Muscle of leg (tissue), 11 donors: ENCODE results near the gene C20orf173. TPM values are rescaled to one million over a fixed set of nuclear protein-coding genes. Genes with fewer than 3 reads are reported as not detected.
A peak's percentile ranks its signal among the peaks of the same experiment; 100 is the strongest.

Source experiments
- DNase-seq: peaks from one replicate; pipeline ENCODE4 v3.0.0; 2013
- H3K27ac ChIP-seq: one replicate; pipeline ENCODE4 v1.5.1; 2013; ENCODE audit warnings: mild to moderate bottlenecking, low read length, control low read depth
- H3K27me3 ChIP-seq: one replicate; pipeline ENCODE4 v1.6.1; 2013; ENCODE audit warnings: low read length; ENCODE audit not compliant: control insufficient read depth, insufficient read depth
- H3K36me3 ChIP-seq: one replicate; pipeline ENCODE4 v1.6.1; 2013; ENCODE audit warnings: low read length; ENCODE audit not compliant: control insufficient read depth, insufficient read depth
- H3K4me1 ChIP-seq: one replicate; pipeline ENCODE4 v1.6.1; 2013; ENCODE audit warnings: low read length; ENCODE audit not compliant: control insufficient read depth, insufficient read depth
- H3K4me3 ChIP-seq: one replicate; pipeline ENCODE4 v1.5.1; 2013; ENCODE audit warnings: low read length, control low read depth
- H3K9me3 ChIP-seq: replicated peaks from 2 replicates; pipeline ENCODE4 v1.6.1; 2013; ENCODE audit warnings: low read depth, low read length; ENCODE audit not compliant: control insufficient read depth
- WGBS: methylation state at CpG from one replicate; pipeline ENCODE4 v1.1.5; 2013; ENCODE audit warnings: missing lambda C conversion rate; ENCODE audit not compliant: insufficient coverage; 5-methylcytosine and 5-hydroxymethylcytosine counted together
- polyA plus RNA-seq, 8 donors: library from polyadenylated mRNA; unstranded; fragments of 120-200 nt; gene quantifications; one replicate each; pipeline versions ENCODE4 v1.2.1 to v1.2.3, GENCODE V29; 2013; ENCODE audit warnings: inconsistent platforms in 1 of 8, low replicate concordance in 1 of 8; ENCODE audit not compliant: insufficient read length in 8 of 8, insufficient read depth in 1 of 8
- total RNA-seq: library from RNA; stranded (reverse); fragments of 120-200 nt; gene quantifications from one replicate; pipeline ENCODE4 v1.2.4, GENCODE V29; 2013

Gene C20orf173
- total and polyA plus RNA-seq, 9 donors, result not detected

DNA sequence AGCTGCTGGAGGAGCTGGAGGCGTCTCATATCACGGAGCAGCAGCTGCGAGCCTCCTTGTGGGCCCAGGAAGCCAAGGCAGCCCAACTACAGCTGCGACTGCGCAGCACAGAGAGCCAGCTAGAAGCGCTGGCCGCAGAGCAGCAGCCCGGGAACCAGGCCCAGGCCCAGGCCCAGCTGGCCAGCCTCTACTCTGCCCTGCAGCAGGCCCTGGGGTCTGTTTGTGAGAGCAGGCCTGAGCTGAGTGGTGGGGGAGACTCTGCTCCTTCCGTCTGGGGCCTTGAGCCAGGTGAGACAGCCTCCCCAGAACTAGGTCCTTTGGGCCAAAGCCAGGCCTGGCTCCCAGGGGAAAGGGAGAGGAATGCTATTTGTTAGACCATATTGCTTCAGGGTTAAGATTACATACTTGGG, 31.7 kb downstream of the C20orf173 start:
- peak overlapping the region; percentile 91 for H3K27ac ChIP-seq

DNA sequence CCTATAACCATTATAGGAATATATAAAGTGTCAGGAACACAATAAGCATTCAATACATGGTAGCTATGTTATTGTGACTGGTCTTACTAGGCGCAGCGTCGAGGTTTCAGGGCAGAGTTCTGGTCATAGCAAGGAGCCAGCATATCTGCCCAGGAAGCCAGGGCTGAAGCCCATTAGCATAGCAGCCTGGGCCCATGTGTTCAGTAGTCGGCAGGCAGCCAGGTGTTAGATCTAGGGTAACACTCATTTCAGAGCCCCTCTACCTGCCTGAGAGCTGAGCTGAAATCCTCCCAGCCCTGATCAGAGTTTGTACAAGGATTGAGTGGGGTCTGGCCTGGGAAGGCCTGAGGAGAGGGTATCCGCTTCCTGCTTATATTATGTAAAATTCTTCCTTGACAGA, 32.1 kb downstream of the C20orf173 start:
- peaks cover 85% of the 10 kb centered on the region for H3K36me3 ChIP-seq
- no peaks in the 10 kb centered on the region for H3K9me3 ChIP-seq
- H3K4me3 ChIP-seq, result no peak overlapping the region
- H3K4me1 ChIP-seq, result peaks cover 28% of the 10 kb centered on the region
- no peaks in the 10 kb centered on the region for H3K27me3 ChIP-seq
- H3K27ac ChIP-seq, result peak overlapping the region; percentile 91
- WGBS, result 91% methylated on average over 4 of the region's 5 CpGs
- DNase-seq, result no peak

More for the DNA sequence above, 31.7 kb downstream of the C20orf173 start:
- H3K9me3 ChIP-seq, result no peaks in the 10 kb centered on the region
- H3K4me3 ChIP-seq, result no peak overlapping the region
- H3K36me3 ChIP-seq, result peaks cover 89% of the 10 kb centered on the region
- 28% methylated on average over 9 of the region's 9 CpGs for WGBS
- H3K4me1 ChIP-seq, result peaks cover 28% of the 10 kb centered on the region
- DNase-seq, result peak; percentile 97
- H3K27me3 ChIP-seq, result no peaks in the 10 kb centered on the region

DNA sequence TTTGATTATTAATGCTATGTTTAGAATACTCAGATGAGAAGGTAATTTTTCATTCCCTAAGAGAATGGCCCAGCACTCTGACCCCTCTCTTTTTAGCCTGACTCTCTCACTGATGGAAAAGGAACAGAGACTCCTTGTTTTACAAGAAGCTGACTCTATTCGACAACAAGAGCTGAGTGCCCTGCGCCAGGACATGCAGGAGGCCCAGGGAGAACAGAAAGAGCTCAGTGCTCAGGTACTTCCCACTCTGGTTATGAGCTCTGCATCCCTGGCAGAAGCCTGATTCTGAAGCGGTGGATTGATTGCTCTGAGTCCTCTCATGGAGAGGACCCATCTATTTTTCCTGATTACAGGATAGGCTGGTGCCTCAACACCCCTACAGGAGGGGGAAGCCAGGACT, 33.0 kb downstream of the C20orf173 start:
- Histone ChIP-seq H3K4me1 (peaks cover 28% of the 10 kb centered on the region), H3K4me3 (no peak overlapping the region), H3K9me3 (no peaks in the 10 kb centered on the region), H3K27ac (peak overlapping the region; percentile 91), H3K27me3 (no peaks in the 10 kb centered on the region), H3K36me3 (peaks cover 80% of the 10 kb centered on the region)
- whole genome bisulfite sequencing, result 60% methylated on average over 1 of the region's 3 CpGs
- no peak for DNase-seq

DNA sequence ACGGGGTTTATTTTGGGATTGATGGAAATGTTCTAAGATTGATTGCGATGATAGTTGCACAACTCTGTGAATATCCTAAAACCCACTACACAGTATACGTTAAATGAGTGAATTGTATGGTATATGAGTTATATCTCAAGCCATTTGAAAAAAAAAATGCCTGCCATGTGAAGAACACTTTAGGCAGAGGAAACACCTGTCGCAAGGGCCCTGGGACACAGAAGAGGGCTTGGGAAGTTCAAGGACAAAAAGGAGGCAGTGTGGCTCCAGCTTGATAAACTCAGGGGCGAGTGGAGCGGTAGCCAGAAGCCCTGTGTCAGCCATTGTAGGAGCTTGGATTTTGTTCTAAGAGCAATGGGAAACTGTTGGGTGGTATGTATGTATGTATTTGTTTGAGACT, 37.1 kb downstream of the C20orf173 start:
- Histone ChIP-seq H3K27ac (no peak overlapping the region), H3K27me3 (no peaks in the 10 kb centered on the region), H3K4me3 (no peak overlapping the region), H3K9me3 (no peaks in the 10 kb centered on the region), H3K36me3 (peaks cover 66% of the 10 kb centered on the region), H3K4me1 (peaks cover 14% of the 10 kb centered on the region)
- DNase-seq, result no peak
- WGBS, result 92% methylated on average over 3 of the region's 6 CpGs

DNA sequence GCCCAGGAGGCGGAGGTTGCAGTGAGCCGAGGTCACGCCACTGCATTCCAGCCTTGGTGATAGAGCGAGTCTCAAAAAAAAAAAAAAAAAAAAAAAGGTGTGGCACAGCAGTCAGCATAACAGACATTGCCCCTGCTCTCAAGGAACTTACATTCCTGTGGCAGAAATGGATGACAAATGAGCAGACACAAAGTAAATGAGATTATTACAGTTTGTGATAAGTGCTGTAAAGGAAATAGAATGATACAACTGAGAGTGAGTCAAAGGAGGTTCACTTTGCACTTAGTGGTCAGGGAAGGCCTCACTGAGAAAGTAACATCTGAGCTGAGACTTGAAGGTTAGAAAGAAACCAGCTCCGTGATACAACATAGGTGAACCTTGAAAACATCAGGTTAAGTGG, 37.6 kb downstream of the C20orf173 start:
- H3K4me3 ChIP-seq, result no peak overlapping the region
- H3K4me1 ChIP-seq, result peaks cover 8% of the 10 kb centered on the region
- H3K27me3 ChIP-seq, result no peaks in the 10 kb centered on the region
- no peak overlapping the region for H3K27ac ChIP-seq
- no CpG with 5 or more reads among the region's 5 CpGs for WGBS
- H3K9me3 ChIP-seq, result no peaks in the 10 kb centered on the region
- no peak for DNase-seq
- H3K36me3 ChIP-seq, result peaks cover 64% of the 10 kb centered on the region

DNA sequence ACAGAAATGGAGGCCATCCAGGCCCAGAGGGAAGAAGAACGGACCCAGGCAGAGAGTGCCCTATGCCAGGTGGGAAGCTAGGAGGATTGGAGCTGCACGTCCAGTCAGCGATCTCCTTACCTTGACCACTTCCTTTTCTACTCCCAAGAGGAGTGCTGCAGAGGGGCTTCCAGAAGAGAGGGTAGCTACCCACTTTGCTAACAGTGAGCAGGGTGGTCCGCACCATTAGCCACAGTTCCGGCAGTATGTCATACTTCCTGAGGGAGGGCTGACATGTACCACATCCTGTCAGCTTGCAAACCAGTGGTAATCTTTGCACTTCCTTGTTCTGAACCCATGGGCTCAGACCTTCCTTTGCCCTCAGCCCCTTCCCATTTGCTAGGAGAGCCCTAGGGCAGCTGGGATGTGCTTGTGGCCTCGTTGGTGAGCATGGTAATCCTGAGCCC, 38.7 kb downstream of the C20orf173 start:
- H3K9me3 ChIP-seq, result no peaks in the 10 kb centered on the region
- H3K36me3 ChIP-seq, result peaks cover 56% of the 10 kb centered on the region
- no peaks in the 10 kb centered on the region for H3K27me3 ChIP-seq
- peak; percentile 36 for DNase-seq
- H3K27ac ChIP-seq, result peak overlapping the region; percentile 20
- H3K4me3 ChIP-seq, result peak overlapping the region; percentile 33
- peaks cover 3% of the 10 kb centered on the region for H3K4me1 ChIP-seq
- WGBS, result 100% methylated on average over 5 of the region's 6 CpGs

DNA sequence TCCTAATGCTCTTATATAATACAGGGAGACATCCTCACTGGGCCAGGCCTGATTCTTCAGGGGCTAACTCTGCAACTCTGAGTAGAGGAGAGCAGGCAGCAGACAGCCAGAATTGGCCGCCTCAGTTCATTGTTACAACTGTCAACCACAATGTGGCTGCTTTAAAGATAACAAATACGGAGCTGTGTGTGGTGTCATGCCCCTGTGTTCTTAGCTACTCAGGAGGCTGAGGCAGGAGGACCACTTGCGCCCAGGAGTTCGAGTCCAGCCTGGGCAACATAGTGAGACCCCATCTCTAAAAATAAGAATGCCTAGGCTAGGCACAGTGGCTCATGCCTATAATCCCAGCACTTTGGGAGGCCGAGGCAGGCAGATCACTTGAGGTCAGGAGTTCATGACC, 39.7 kb downstream of the C20orf173 start:
- Histone ChIP-seq H3K27me3 (no peaks in the 10 kb centered on the region), H3K4me1 (peaks cover 3% of the 10 kb centered on the region), H3K9me3 (no peaks in the 10 kb centered on the region), H3K4me3 (no peak overlapping the region), H3K27ac (no peak overlapping the region), H3K36me3 (peaks cover 52% of the 10 kb centered on the region)
- 87% methylated on average over 5 of the region's 5 CpGs for WGBS
- DNase-seq, result no peak

DNA sequence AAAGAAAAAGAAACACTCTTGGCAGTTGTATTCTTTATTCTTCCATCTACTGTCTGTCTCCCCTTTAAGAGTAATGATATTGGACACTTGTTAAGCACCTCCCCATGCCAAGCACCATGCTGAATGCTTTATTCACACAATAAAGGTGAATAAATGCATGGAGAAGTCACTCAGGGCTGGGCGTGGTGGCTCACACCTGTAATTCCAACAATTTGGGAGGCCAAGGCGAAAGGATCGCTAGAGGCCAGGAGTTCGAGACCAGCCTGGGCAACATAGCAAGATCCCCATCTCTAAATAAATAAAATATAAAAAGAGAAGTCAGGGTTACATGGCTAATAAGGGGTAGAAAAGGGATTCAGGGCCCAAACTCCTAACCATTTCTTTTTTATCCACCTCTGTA, 42.0 kb downstream of the C20orf173 start:
- DNase-seq, result no peak
- H3K9me3 ChIP-seq, result no peaks in the 10 kb centered on the region
- H3K27me3 ChIP-seq, result no peaks in the 10 kb centered on the region
- no peak overlapping the region for H3K4me3 ChIP-seq
- H3K4me1 ChIP-seq, result no peaks in the 10 kb centered on the region
- H3K36me3 ChIP-seq, result peaks cover 46% of the 10 kb centered on the region
- no peak overlapping the region for H3K27ac ChIP-seq
- WGBS, result no CpG with 5 or more reads among the region's 4 CpGs

DNA sequence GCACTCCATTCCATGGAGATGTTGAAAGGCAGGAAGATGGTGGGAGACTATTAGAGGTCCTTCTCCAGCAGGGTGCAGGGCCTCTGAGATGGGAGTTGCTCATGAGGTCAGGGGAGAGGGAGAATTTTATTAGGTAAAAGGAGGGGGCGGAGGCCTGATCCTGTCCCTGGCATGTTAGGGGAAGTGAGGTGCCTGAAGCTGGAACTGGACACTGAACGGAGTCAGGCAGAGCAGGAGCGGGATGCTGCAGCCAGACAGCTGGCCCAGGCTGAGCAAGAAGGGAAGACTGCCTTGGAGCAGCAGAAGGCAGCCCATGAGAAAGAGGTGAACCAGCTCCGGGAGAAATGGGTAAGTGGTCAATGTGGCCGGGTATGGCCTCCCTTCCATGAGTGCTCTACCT, 49.7 kb downstream of the C20orf173 start:
- Histone ChIP-seq H3K27me3 (no peaks in the 10 kb centered on the region), H3K36me3 (peaks cover 58% of the 10 kb centered on the region), H3K4me1 (no peaks in the 10 kb centered on the region), H3K27ac (no peak overlapping the region), H3K4me3 (no peak overlapping the region), H3K9me3 (no peaks in the 10 kb centered on the region)
- no peak for DNase-seq
- WGBS, result 91% methylated on average over 5 of the region's 5 CpGs

DNA sequence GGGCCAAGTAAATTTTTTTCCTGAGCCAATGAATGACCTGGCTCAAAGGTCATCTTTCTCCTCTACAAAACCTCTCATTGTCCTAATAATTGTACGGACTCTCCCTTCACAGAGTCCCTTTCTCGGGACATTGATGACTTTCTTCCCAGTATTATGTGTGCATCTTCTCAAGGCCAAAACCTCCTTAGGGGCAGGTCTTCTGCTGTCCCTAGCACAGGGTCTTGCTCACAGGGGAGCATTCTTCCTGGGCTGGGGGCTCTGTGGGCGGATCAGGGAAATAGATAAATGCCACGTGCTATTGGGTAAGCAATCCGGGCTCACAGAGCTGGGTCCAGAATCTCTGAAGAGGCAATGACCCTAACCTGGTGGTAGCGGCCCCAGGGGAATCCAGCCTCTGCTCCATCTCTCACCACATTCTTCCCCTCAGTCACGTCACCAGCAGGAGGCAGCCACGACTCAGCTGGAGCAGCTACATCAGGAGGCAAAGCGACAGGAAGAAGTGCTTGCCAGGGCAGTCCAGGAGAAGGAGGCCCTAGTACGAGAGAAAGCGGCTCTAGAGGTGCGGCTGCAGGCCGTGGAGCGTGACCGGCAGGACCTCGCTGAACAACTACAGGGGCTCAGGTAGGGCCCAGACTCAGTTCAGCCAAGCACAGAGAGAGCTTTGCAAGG, 50.5 kb downstream of the C20orf173 start:
- 86% methylated on average over 13 of the region's 16 CpGs for WGBS
- Histone ChIP-seq H3K27ac (no peak overlapping the region), H3K4me3 (no peak overlapping the region), H3K36me3 (peaks cover 60% of the 10 kb centered on the region), H3K9me3 (no peaks in the 10 kb centered on the region), H3K27me3 (no peaks in the 10 kb centered on the region), H3K4me1 (no peaks in the 10 kb centered on the region)
- DNase-seq, result no peak
